Measurements from ENCODE around the gene CUBN.

Gene CUBN

DNA sequence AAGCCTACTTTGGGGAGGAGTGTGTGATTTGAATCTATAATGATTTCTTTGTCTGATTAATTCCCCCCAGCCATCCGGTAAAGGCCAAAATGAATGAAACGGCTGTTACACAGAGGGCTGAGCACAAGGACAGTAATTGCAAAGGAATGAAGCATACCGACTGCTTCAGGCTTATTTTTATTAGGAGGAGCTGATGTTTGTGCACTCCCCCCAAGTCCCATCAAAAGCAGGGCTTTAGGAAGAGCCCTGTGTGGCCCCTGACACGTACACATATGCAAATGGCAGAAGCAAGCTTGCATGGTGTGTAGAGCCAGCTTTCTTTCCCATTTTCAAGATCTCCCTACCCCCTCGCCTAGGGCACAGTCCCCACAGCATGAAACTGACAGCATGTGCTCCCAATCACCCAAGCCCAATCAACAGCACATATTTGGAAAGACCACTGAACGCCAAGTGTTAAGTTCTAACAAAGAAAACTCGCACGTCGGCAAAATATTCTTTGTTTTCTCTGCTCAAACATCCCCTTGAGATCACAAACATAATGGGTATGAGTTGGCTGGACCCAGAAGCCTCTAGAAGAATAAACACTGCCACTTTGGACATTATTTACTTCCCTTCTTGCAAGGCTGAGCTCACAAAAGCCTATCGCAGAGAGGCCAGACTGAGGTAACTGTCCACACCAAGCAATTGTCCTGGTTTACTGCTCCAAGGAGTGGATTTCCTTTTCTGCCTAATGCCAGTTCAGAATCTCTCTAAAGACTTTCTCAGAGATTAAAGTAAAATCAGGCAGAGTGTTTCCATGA lies 143.0 kb downstream of the CUBN start:
- CTCF ChIA-PET, result interaction anchor here (0.5 to 1.3 kb wide), 3 partner anchors 40 to 242 kb away, joined by 3 to 4 read pairs (median 3); no protein-coding TSS in a partner anchor
- TF ChIP-seq, protein P1, sequence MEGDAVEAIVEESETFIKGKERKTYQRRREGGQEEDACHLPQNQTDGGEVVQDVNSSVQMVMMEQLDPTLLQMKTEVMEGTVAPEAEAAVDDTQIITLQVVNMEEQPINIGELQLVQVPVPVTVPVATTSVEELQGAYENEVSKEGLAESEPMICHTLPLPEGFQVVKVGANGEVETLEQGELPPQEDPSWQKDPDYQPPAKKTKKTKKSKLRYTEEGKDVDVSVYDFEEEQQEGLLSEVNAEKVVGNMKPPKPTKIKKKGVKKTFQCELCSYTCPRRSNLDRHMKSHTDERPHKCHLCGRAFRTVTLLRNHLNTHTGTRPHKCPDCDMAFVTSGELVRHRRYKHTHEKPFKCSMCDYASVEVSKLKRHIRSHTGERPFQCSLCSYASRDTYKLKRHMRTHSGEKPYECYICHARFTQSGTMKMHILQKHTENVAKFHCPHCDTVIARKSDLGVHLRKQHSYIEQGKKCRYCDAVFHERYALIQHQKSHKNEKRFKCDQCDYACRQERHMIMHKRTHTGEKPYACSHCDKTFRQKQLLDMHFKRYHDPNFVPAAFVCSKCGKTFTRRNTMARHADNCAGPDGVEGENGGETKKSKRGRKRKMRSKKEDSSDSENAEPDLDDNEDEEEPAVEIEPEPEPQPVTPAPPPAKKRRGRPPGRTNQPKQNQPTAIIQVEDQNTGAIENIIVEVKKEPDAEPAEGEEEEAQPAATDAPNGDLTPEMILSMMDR (IDR thresholded peaks at IDR 0.05; ENCODE audit: insufficient read depth, low read length, missing control alignments), result no peak
- H3K4me3 ChIP-seq (ENCODE audit: low read depth, low read length), result no peak overlapping the region
- POLR2A ChIA-PET, result interaction anchor here (0.5 to 2.5 kb wide), 14 partner anchors 9 to 252 kb away, joined by 3 to 29 read pairs (median 4); partner anchors contain the start of genes TRDMT1 and VIM
- peak; percentile 83 for DNase-seq (ENCODE audit: low read depth, low spot score)

DNA sequence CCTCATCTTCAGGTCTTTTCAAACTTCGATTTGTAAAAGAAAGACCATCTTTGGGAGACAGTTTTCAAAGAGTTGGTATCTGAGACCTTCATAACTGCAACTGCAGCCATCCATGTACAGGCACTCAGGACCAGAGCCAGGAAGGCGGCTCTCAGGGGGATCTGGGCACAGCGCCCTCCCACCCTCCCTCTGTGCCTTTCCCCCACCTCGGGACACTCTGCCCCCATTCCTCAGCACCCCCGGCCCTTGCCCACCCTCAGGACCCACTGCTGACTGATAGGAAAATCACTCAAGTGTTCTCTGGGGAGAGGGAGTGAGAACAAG lies 143.6 kb downstream of the CUBN start:
- ChIA-PET POLR2A (interaction anchor here (1.0 to 2.5 kb wide), 8 partner anchors 10 to 243 kb away, joined by 3 to 29 read pairs (median 6); partner anchors contain the start of genes TRDMT1 and VIM), CTCF (no interaction called here)
- no peak for DNase-seq (ENCODE audit: low read depth, low spot score)

DNA sequence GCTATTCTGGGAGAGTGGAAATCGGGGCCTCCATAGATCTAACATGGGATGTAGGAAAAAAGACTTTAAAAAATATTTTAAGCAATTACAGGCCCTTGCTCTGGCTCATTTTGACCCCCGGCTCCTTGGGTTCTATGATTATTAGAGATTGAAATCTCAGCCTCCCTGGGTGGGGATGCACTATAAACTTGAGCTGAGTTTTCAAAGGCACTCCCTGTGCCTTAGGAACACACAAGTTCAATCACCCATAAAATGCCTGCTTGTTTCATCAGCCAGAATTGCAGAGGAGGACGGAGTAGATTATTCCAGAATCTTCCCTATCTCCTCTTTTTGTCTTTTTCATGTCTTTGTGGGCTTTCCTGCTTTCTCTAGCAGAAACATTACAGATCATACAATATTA lies 145.4 kb downstream of the CUBN start:
- TF ChIP-seq, protein P1 (IDR thresholded peaks at IDR 0.05; ENCODE audit: insufficient read depth, low read length, missing control alignments), result no peak
- POLR2A ChIA-PET, result no interaction called here
- CTCF ChIA-PET, result interaction anchor here (1.0 to 1.2 kb wide), 2 partner anchors 10 to 131 kb away, joined by 4 read pairs; no protein-coding TSS in a partner anchor
- H3K4me3 ChIP-seq (ENCODE audit: low read depth, low read length), result no peak overlapping the region
- no peak for DNase-seq (ENCODE audit: low read depth, low spot score)

More for the DNA sequence above, 143.6 kb downstream of the CUBN start:
- TF ChIP-seq, protein P1 (IDR thresholded peaks at IDR 0.05; ENCODE audit: insufficient read depth, low read length, missing control alignments), result no peak
- no peak overlapping the region for H3K4me3 ChIP-seq (ENCODE audit: low read depth, low read length)

DNA sequence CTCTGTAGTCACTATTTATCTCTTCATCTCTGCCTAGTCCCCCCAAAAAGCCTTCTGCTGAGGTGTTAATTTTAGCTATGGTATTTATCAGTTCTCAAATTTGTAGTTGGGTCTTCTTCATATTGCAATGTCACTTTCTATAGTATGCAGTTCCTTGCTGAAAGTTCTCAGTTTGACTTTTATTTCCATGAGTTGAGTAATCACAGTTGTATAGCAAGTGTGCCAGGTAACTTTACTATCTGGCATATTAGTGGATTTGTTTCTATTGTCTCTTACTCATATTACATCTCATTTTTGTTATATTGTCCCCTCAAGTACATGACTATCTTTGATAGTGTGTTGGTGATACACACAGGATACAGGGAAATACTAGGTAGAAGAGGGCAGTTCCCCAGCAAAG lies 152.8 kb downstream of the CUBN start:
- TF ChIP-seq, protein P1 (IDR thresholded peaks at IDR 0.05; ENCODE audit: insufficient read depth, low read length, missing control alignments), result no peak
- POLR2A ChIA-PET, result no interaction called here

DNA sequence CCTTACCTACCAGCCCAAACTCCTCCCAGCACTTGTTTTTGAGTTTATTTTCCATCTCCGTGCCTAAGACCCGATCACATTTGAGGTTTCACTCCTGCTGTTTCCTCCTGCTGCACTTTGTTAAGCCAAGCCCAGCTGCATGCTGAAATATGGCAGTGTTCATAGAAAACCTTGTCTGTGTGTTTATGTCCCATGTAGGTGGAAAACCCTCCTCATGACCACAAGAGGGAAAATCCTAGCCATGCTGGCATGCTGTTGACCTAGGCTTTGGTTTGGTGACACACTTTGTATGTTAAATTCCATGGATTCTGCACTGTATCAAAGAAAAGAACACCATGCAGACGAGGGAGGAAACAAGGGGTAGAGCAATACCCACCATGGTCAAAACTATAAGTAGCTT lies 154.4 kb downstream of the CUBN start:
- no peak for DNase-seq (ENCODE audit: low read depth, low spot score)
- TF ChIP-seq, protein P1 (IDR thresholded peaks at IDR 0.05; ENCODE audit: insufficient read depth, low read length, missing control alignments), result no peak
- ChIA-PET POLR2A (no interaction called here), CTCF (no interaction called here)
- no peak overlapping the region for H3K4me3 ChIP-seq (ENCODE audit: low read depth, low read length)

More for the DNA sequence above, 152.8 kb downstream of the CUBN start:
- CTCF ChIA-PET, result no interaction called here
- no peak for DNase-seq (ENCODE audit: low read depth, low spot score)
- H3K4me3 ChIP-seq (ENCODE audit: low read depth, low read length), result no peak overlapping the region

DNA sequence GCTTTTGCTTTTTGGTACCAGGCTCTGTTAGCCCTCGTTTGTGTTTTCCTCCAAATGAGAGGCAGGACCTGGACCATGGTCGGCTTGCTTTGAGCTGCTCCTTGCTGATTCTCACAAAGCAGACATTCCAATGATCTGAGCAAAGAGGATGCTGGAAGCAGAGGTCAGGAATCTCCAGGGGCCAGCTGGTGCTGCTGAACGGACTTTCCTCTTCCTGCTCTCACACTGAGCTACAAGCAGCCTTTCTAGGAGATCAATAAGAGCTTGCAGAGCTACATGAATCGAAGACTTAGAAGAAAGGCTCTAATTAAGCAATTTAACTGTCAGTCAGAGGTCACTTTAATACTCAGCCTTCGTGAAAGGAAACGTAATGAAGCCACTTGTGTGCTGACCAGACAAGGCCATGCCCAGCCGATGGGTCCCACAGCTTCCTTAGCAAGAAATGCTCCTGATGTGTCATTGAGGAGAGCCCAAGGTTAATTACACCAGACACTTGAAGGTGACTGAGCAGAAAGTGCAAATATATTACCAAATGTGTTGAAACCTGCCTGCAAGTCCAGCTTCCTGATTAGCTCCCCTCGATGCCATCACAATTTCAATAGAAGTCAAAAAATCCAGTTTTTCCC lies 161.1 kb downstream of the CUBN start:
- H3K4me3 ChIP-seq (ENCODE audit: low read depth, low read length), result no peak overlapping the region
- ChIA-PET CTCF (interaction anchor here (1.1 kb wide), 1 partner anchor 22 kb away, joined by 3 read pairs; no protein-coding TSS in a partner anchor), POLR2A (interaction anchor here (0.6 to 2.3 kb wide), 8 partner anchors 15 to 270 kb away, joined by 3 to 12 read pairs (median 4); partner anchors contain the start of gene VIM)
- DNase-seq (ENCODE audit: low read depth, low spot score), result no peak
- TF ChIP-seq, protein P1 (IDR thresholded peaks at IDR 0.05; ENCODE audit: insufficient read depth, low read length, missing control alignments), result no peak

All from AG04449 (cell line).